HG03565 (cell line): ENCODE results near the gene SULT1B1.
A peak's percentile ranks its signal among the peaks of the same experiment; 100 is the strongest.

ENCODE experiments used
- ATAC-seq: cut with Tn5 transposase; IDR thresholded peaks from one replicate; pipeline ENCODE4 v1.9.1; 2021; ENCODE audit warnings: mild to moderate bottlenecking, moderate library complexity; ENCODE audit not compliant: unreplicated experiment

The SULT1B1 gene

DNA sequence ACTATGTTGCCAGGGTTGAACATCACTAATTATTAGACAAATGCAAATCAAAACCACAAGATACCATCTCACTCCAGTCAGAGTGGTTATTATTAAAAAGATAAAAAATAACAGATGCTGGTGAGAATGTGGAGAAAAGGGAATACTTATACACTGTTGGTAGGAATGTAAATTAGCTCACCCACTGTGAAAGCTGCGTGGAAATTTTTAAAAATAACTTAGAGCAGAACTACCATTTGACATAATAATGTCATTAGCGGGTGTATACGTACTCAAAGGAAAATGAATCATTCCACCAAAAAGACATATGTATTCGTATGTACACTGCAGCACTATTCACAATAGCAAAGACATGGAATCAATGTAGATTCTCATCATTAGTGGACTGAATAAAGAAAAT is 58.7 kb downstream of the SULT1B1 start:
- ATAC-seq, result no peak

DNA sequence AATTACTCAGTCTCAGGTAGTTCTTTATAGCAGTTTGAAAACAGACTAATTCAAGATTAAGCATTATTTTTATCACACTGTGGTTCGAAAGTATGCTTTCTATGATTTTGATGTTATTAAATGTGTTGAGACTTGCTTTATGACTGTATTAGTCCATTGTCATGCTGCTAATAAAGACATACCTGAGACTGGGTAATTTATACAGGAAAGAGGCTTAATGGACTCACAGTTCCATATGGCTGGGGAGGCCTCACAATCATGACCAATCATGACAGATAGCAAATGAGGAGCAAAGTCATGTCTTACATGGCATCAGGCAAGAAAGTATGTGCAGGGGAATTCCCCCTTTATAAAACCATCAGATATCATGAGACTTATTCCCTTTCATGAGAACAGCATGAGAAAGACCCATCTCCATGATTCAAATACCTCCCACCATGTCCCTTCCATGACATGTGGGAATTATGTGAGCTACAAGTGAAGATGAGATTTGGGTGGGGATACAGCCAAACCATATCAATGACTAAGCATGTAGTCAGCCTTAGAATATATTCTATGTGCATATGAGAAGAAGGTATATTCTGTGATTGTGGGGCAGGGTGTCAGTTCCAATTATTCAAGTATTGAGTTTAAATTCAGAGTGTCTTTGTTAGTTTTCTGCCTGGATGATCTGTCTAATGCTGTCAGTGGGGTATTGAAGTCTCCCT is 62.7 kb downstream of the SULT1B1 start:
- ATAC-seq, result no peak

DNA sequence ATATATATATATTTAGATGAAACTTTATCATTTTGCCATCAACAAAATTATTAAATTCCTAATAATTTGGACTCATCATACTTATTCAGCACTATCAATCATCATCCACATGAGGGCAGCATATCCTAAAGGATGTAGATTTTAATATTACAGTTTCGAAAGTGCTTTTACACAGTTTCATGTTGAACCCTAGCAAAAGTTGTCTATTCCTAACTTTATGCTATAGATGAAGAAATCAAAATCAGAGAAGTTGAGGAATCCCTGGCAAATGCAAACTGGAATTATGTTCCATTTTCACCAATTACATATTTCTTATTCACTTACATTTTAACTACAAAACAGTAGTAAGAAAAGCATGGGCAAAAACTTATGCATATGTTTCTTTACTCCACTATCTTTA is 70.8 kb downstream of the SULT1B1 start:
- ATAC-seq, result peak; percentile 47

DNA sequence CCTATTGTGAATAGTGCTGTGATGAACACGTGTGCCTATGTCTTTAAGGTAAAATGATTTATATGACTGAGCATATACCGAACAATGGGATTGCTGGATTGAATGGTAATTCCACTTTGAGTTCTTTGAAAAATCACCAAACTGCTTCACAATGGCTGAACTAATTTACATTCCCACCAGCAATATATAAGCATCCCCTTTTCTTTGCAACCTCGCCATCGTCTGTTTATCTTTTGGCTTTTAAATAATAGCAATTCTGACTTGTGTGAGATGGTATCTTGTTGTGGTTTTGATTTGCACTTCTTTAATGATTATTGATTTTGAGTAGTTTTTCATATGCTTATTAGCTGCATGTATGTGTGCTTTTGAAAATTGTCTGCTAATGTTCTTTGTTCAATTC is 75.6 kb downstream of the SULT1B1 start:
- no peak for ATAC-seq
